Measurements from ENCODE around the gene PRAMEF33.
"Not testable (repeated sequence)": the region's sequence is repeated elsewhere in the genome, so short reads cannot be mapped to it uniquely, and the experiment has no call there.

PRAMEF33 gene

GRCh38 chr1:13303239-13303638 lies at the start of gene PRAMEF33:
Gene PRAMEF33, plus strand, starts transcription at chr1:13303539. Its CDS starts 2,416 bp downstream, at chr1:13305955.
- DNase-seq = not testable (repeated sequence)

GRCh38 chr1:13253898-13254297 lies 49.4 kb upstream of the PRAMEF33 start, which contains the start of gene PRAMEF5:
Gene PRAMEF5, plus strand, starts transcription at chr1:13254198. Its CDS starts 5,071 bp downstream, at chr1:13259269.
- not testable (repeated sequence) for DNase-seq

- DNase-seq = not testable (repeated sequence)
Measured at GRCh38 chr1:13265124-13265523, 38.2 kb upstream of the PRAMEF33 start.

GRCh38 chr1:13277016-13277415 lies 26.3 kb upstream of the PRAMEF33 start:
- DNase-seq = not testable (repeated sequence)

- DNase-seq = not testable (repeated sequence)
Measured at GRCh38 chr1:13279617-13280016, 23.7 kb upstream of the PRAMEF33 start.

- not testable (repeated sequence) for DNase-seq
Measured at GRCh38 chr1:13285037-13285436, 18.3 kb upstream of the PRAMEF33 start, which contains the start of gene PRAMEF8. Gene PRAMEF8, minus strand, starts transcription at chr1:13285137. Its CDS starts 1,046 bp downstream, at chr1:13284091.

- DNase-seq = not testable (repeated sequence)
Measured at GRCh38 chr1:13289030-13289429, 14.3 kb upstream of the PRAMEF33 start.

GRCh38 chr1:13297216-13297931 lies 6.0 kb upstream of the PRAMEF33 start:
- DNase-seq = not testable (repeated sequence)

GRCh38 chr1:13298699-13299098 lies 4.6 kb upstream of the PRAMEF33 start:
- not testable (repeated sequence) for DNase-seq

GRCh38 chr1:13302197-13302596 lies 1.1 kb upstream of the PRAMEF33 start:
- not testable (repeated sequence) for DNase-seq

- not testable (repeated sequence) for DNase-seq
Measured at GRCh38 chr1:13315281-13315680, 11.9 kb downstream of the PRAMEF33 start, which contains the start of gene PRAMEF15. Gene PRAMEF15, plus strand, starts transcription at chr1:13315581. Its CDS starts 2,827 bp downstream, at chr1:13318408.

GRCh38 chr1:13342496-13342895 lies 39.2 kb downstream of the PRAMEF33 start:
- not testable (repeated sequence) for DNase-seq

- DNase-seq = not testable (repeated sequence)
Measured at GRCh38 chr1:13347034-13347433, 43.7 kb downstream of the PRAMEF33 start, which contains the start of gene PRAMEF14. Gene PRAMEF14, minus strand, starts transcription at chr1:13347134. Its CDS starts 1,820 bp downstream, at chr1:13345314.

GRCh38 chr1:13353476-13353875 lies 50.1 kb downstream of the PRAMEF33 start:
- not testable (repeated sequence) for DNase-seq

GRCh38 chr1:13354475-13354874 lies 51.1 kb downstream of the PRAMEF33 start:
- DNase-seq = not testable (repeated sequence)

GRCh38 chr1:13356774-13357173 lies 53.4 kb downstream of the PRAMEF33 start:
- DNase-seq = peak; percentile 17 to 61

Data from NCI-H524 (cell line).